Activated naive CD4-positive, alpha-beta T cell treated with anti-CD3 and anti-CD28 coated beads, Interleukin-2, amount 50 U/mL, for 16 hours (primary cell): Measurements from ENCODE around the gene GAREM2.

Source experiments
- DNase-seq: peaks from one replicate; pipeline ENCODE4 v3.0.0-alpha.2; 2020

The GAREM2 gene

GRCh38 chr2:26187537-26188104 lies 14.7 kb downstream of the GAREM2 start:
- no peak for DNase-seq

DNA sequence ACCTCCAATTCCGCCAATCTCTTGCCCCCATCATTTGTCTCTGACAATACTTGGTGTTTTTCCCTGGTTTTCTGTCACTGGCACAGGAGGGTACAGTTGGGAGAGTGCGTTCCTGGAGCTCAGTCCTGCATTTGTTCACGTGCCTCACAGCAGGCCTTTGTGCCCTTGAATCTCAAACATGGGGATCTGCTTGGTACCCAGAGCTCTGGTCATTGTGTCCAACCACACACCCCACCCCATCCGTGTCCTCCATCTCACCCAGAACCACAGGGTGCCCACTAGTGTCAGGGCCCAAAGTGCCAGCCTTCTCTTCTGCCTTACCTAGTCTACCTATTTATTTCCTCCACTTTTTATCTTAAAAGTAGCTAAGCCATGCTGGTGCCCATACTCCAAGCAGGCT lies 16.2 kb downstream of the GAREM2 start:
- DNase-seq = no peak

DNA sequence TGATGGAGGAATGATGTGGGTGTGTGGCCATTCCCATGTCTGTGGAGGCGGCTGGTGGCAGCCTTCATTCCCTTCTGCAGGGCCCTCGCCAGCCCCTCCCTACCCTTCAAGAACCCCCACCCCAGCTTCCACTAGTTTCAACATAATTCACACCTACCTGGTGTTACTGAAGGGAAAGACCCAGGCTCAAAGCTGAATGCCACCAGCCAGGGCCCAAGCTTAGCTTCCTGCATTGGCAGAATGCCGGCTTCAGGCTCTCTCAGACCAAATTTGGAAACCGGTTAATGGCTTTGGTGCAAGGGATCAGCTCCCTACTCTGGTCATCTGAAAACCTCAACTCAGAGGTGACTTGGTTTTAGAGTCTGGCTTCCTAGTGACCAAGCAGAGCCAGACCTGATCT lies 16.9 kb downstream of the GAREM2 start:
- no peak for DNase-seq

DNA sequence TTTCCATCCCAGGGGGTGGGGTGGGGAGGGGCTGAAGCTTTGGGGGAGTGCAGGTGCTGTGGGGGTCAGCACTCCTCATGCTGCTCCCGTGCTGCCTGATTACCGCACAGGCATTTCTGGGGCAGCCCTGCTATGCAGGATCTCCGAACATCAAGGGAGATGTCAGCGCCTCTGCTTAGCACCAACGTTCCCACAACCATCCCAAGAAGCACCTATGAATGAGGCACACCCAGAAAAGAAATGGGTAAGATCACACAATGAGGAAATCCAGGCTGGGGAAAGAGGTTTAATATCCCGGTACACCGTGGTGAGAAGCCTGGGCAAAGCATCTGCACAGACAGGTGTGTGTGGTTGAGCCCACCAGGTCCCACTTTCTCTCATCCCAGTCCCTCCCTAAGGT lies 17.5 kb downstream of the GAREM2 start:
- no peak for DNase-seq

DNA sequence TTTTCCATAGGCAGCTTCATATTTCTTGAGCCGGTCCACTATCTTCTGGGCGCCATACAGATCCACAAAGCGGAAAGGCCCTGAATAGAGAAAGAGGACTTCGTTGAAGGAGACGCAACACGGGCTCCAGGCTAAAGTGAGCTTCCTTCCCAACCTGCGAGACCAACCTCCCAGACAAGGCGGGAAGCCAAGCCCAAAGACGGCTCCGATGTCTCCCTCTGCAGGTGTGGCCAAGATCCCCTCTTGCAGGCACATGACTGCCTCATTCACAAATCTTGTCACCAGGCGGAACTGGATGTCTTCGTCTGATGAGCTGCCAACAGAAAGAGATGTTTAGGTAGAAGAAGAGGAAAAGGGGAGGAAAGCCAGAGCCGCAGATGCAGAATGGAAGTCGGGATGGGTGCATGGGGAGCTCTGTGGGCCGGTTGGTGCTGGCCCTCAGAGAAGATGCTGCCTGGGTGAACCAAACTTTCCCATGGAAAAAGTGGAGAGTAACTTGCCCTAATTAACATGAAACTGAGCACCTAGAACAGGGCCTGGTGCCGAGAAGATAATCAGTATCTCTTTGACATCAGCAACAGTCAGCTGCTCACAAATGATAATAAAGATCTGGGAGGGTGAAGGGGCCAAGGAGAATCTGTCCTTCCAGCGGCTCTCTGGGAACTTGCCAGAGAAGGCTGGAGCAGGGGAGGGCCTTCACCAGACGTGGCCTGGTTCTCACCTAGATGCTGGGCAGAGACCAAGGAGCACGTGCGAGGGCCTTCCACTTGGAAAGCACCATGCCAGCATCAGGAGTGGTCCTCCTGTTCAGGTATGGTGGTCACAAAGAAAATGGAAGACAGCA lies 18.6 kb downstream of the GAREM2 start:
- no peak for DNase-seq

DNA sequence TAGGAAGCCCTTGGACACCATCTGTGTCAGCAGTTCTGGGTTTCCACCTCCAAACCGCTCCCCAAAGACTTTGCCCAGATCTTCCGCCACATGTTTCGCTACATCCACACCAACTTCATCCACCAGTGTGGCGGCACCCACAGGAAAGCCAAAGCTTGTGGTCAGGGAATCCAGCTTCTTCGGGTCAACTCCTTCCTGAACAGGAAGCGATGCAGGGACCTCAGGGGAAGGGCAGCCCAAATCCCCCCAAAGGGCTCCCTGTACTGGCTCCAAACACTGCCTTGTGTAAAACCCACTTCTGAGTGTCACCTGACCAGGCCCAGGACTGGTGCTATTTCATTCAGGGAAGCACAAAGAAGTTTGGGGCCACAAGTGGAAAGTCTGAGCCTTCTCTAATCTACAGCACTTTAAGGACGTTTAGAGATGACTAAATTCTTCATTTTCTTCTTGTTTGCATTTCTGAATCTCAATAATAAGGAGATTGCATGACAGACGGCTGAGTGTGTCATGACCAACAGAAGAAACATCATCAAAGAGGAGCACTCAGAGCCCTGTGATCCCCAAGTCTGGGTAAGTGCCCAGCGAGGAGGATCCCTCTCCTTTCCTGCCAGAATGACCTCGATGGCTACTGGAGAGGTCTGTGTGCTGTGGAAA lies 20.8 kb downstream of the GAREM2 start:
- DNase-seq = no peak

DNA sequence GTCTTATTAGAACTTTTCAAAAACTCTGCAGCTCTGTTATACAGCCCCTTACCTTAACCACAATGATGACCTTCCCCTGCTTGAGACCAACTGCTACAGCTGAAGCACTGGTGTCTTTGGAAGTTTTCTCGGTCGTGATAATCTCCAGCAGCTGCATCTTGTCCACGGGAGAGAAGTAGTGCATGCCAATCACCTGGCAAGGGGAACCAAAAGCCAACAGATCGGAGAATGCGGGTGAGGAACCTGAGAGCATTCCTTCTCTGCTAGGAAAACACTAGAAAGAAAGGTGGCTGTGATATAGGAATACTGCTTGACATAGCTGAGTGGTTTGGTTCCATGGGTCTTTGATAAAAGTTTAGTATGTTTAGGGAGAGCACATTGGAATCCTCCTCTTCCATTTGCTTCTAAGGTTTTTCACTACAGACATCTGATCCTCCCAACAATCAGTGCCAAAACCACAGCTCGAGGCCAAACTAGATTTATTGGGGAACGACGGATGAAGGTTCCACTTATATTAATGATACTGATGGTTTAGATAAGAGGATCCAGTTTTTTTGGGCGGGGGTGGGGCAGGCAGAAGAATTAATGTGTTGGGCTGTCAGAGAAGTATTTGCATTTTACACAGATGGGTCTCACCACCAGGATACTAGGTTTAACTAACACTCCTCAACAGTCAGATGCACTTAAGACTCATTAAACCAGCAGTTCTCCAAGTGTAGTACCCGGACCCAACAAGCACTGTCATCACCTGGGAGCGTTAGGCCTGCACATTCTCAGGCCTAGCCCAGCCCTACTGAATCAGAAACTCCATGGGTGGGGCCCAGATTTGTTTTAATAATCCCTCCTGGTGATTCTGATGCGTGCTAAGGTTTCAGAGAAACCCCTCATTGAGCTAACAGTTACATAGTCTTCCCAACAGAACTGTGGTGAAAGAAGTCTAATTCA lies 22.4 kb downstream of the GAREM2 start:
- DNase-seq = no peak

DNA sequence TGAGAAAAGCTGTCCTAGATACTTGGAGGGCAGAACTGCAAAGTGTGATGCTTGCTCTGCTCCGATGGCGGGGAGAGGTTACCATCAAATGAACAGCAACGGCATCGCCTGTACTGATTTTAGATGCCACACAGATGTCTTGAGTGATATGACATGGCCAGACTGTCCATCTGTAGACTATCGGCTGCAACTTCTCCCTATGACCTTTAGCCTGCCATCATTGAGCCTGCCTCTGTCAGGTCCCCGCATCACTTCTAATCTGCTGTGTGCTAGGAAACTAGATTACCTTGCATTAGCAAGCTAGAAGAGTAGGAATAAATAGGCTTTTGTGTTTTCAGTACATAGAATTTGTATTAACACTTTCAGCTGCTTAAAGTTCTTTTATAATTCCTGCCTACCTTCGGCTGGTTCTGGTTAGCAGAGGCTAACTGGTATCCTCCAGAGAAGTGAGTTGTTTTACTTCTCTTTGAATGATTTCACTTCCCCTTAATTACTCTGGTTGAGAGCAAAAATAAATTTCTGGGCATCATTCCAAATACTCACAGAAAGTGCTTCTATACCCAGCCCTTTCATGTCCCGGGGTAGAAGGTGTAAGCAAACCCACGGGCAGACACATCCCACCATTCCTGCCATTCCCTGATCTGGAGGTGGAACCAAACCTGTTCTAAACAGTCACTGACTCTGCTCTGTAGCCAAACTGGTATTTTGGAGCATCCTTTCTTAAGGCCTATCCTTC lies 24.0 kb downstream of the GAREM2 start:
- no peak for DNase-seq

GRCh38 chr2:26197516-26197915 lies 24.6 kb downstream of the GAREM2 start:
- DNase-seq = no peak

- DNase-seq = no peak
Measured at GRCh38 chr2:26202981-26203490, 30.1 kb downstream of the GAREM2 start.

GRCh38 chr2:26203906-26204305 lies 31.0 kb downstream of the GAREM2 start:
- DNase-seq = no peak

- no peak for DNase-seq
Measured at GRCh38 chr2:26212011-26212410, 39.1 kb downstream of the GAREM2 start.

- no peak for DNase-seq
Measured at GRCh38 chr2:26214759-26215158, 41.9 kb downstream of the GAREM2 start.

GRCh38 chr2:26215833-26216232 lies 42.9 kb downstream of the GAREM2 start:
- DNase-seq = no peak

DNA sequence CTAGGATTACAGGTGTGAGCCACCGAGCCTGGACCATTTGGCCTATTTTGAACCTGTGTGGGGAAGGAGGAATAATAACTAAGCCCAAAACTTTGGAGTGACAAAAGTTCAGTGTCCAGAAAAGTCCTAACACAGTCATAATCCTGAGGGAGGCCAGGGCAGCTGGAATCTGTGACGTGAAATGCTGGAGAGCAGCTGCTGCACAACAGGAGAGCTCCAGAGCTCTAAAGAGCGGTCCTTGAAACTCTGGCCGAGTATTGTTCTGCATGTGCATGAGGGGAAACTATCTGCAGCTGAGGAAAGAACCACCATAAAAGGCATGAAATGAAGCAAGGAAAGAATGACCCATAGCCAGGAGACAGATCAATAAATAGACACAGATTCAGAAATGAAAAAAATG lies 43.7 kb downstream of the GAREM2 start:
- DNase-seq = no peak

GRCh38 chr2:26217720-26218119 lies 44.8 kb downstream of the GAREM2 start:
- DNase-seq = no peak

DNA sequence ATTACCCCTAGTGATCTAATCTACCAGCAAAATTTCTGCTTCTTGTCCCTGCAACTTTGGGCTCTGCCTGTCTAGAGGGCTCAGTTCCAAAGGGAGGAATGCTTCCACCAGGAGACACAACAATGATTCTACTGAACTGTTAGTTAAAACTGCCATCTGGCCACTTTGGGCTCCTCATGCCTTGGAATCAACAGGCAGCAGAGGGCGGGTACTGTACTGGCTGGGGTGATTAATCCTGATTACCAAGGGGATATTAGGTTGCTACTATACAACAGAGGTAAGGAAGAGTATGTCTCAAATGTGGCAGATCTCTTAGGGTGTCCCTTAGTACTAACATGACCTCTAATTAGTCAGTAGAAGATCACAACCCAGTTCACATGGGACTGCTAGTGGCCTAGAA lies 50.1 kb downstream of the GAREM2 start:
- no peak for DNase-seq

DNA sequence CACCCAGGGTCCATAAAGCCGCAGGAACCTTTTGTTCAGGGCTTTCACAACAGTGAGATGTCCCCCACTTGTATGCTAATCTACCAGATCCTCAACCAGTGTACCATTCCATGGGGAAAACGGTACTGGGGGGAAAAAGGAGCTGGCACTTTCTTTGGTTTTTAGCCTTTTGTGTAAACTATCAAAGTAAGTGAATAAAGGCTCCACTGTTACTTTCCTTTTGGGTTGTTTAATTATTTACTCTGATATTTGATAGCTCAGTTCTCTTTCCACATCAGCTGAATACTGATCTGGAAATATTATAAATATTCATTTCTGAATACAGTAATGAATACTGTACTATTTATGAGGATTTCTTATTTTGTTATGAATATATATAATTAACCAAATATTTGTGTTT lies 51.2 kb downstream of the GAREM2 start:
- no peak for DNase-seq

DNA sequence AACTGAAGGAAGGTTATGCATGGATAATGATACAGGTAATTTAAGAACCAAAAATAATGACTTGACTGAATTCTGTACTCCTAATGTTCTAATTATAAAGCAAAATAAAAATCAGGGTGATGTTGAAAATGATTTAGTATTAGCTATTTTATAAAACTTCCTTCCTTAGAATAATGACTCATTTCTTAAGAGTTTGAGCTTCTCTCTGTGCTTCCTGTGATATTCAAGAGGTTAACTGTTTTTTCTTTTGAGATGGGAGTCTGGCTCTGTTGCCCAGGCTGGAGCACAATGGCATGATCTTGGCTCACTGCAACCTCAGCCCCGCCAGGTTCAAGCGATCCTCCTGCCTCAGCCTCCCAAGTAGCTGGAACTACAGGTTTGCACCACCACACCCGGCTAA lies 56.7 kb downstream of the GAREM2 start:
- DNase-seq = no peak

GRCh38 chr2:26230806-26231205 lies 57.9 kb downstream of the GAREM2 start:
- no peak for DNase-seq

GRCh38 chr2:26235089-26235488 lies 62.2 kb downstream of the GAREM2 start:
- DNase-seq = no peak

DNA sequence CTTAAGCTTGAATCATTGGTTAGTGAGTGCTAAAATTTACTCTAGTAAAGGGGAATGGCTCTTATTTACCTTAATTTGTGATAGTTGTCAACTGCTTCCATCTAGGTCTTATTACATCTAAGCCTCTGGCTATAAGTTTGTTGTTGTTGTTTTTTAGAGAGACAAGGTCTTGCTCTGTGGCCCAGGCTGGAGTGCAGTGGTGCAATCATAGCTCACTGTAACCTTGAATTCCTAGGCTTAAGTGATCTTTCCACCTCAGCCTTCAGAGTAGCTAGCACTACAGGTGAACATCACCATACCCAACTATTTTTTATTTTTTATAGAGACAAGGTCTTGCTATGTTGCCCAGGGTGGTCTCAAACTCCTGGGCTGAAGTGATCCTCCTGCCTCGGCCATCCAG lies 65.0 kb downstream of the GAREM2 start:
- DNase-seq = no peak
